Measurements from ENCODE around the gene CORO7. TPM values are rescaled to one million over a fixed set of nuclear protein-coding genes. Genes with fewer than 3 reads are reported as not detected.

Gene CORO7
- total RNA-seq, 1 donor from 2014 or later: 25.7 TPM

GRCh38 chr16:4381072-4381934 is 35.1 kb downstream of the CORO7 start:
- Mint-ChIP-seq H3K27ac (no peak overlapping the region), H3K4me1 (ENCODE audit: low read depth) (peaks cover 23% of the 10 kb centered on the region), H3K27me3 (no peaks in the 10 kb centered on the region), H3K4me3 (ENCODE audit: low read depth) (no peak overlapping the region), H3K9me3 (ENCODE audit: low read depth) (no peaks in the 10 kb centered on the region), H3K36me3 (ENCODE audit: insufficient read depth) (no peaks in the 10 kb centered on the region)
- DNase-seq (ENCODE audit: low spot score, unreplicated experiment): no peak
- no peak for TF ChIP-seq CTCF (IDR thresholded peaks at IDR 0.05; ENCODE audit: unreplicated experiment)

- Mint-ChIP-seq H3K27me3 (no peaks in the 10 kb centered on the region), H3K4me1 (ENCODE audit: low read depth) (peaks cover 25% of the 10 kb centered on the region), H3K4me3 (ENCODE audit: low read depth) (no peak overlapping the region), H3K9me3 (ENCODE audit: low read depth) (no peaks in the 10 kb centered on the region), H3K27ac (no peak overlapping the region), H3K36me3 (ENCODE audit: insufficient read depth) (no peaks in the 10 kb centered on the region)
- DNase-seq (ENCODE audit: low spot score, unreplicated experiment): no peak
- TF ChIP-seq CTCF (IDR thresholded peaks at IDR 0.05; ENCODE audit: unreplicated experiment): no peak
Measured at GRCh38 chr16:4380119-4381063, 36.0 kb downstream of the CORO7 start.

- Mint-ChIP-seq H3K27me3 (no peaks in the 10 kb centered on the region), H3K4me3 (ENCODE audit: low read depth) (no peak overlapping the region), H3K4me1 (ENCODE audit: low read depth) (peaks cover 28% of the 10 kb centered on the region), H3K27ac (peak overlapping the region; percentile 41), H3K9me3 (ENCODE audit: low read depth) (no peaks in the 10 kb centered on the region), H3K36me3 (ENCODE audit: insufficient read depth) (no peaks in the 10 kb centered on the region)
- DNase-seq (ENCODE audit: low spot score, unreplicated experiment): no peak
- TF ChIP-seq CTCF (IDR thresholded peaks at IDR 0.05; ENCODE audit: unreplicated experiment): no peak
Measured at GRCh38 chr16:4378999-4379690, 37.3 kb downstream of the CORO7 start.

- TF ChIP-seq CTCF (IDR thresholded peaks at IDR 0.05; ENCODE audit: unreplicated experiment): no peak
- no peak for DNase-seq (ENCODE audit: low spot score, unreplicated experiment)
- peaks cover 33% of the 10 kb centered on the region for H3K4me1 Mint-ChIP-seq (ENCODE audit: low read depth)
- H3K27ac Mint-ChIP-seq: peak overlapping the region; percentile 77
- H3K9me3 Mint-ChIP-seq (ENCODE audit: low read depth): no peaks in the 10 kb centered on the region
- H3K36me3 Mint-ChIP-seq (ENCODE audit: insufficient read depth): no peaks in the 10 kb centered on the region
- H3K27me3 Mint-ChIP-seq: no peaks in the 10 kb centered on the region
- no peak overlapping the region for H3K4me3 Mint-ChIP-seq (ENCODE audit: low read depth)
Measured at GRCh38 chr16:4378161-4378666, 38.2 kb downstream of the CORO7 start.

Measured in progenitor cell of endocrine pancreas (in vitro differentiated cells).